T-helper 17 cell (primary cell): ENCODE results near the gene RAB27A. TPM values are rescaled to one million over a fixed set of nuclear protein-coding genes. Genes with fewer than 3 reads are reported as not detected.
A peak's percentile ranks its signal among the peaks of the same experiment; 100 is the strongest.
"Not testable (repeated sequence)": the region's sequence is repeated elsewhere in the genome, so short reads cannot be mapped to it uniquely, and the experiment has no call there.

ENCODE experiments used
- ATAC-seq: fragments of 150-1000 bp; cut with Tn5 transposase; 2 replicates; pipeline ENCODE4 v1.10.0; 2021; ENCODE audit warnings: mild to moderate bottlenecking, moderate library complexity
- DNase-seq, 3 donors: peaks; one replicate each; pipeline versions ENCODE4 v3.0.0 to v3.0.0-alpha.2; 2020 to 2021
- H3K9me3 ChIP-seq: one replicate; pipeline ENCODE4 v1.7.0; 2013; ENCODE audit warnings: low read length, mild to moderate bottlenecking; ENCODE audit not compliant: control insufficient read depth, poor library complexity, severe bottlenecking
- H3K27ac Mint-ChIP-seq: one replicate; pipeline ENCODE4 v1.8.0; 2022; ENCODE audit warnings: mild to moderate bottlenecking, moderate library complexity, mixed read lengths
- H3K27me3 Mint-ChIP-seq: one replicate; pipeline ENCODE4 v1.8.0; 2022; ENCODE audit warnings: mixed read lengths
- H3K36me3 Mint-ChIP-seq: one replicate; pipeline ENCODE4 v1.8.0; 2022; ENCODE audit warnings: low read depth, mixed read lengths
- H3K4me1 Mint-ChIP-seq: one replicate; pipeline ENCODE4 v1.8.0; 2022; ENCODE audit warnings: mild to moderate bottlenecking, mixed read lengths
- H3K4me3 Mint-ChIP-seq: one replicate; pipeline ENCODE4 v1.8.0; 2022; ENCODE audit warnings: mild to moderate bottlenecking, moderate library complexity, mixed read lengths
- total RNA-seq, 4 donors: library from RNA in 2 of 4; stranded (reverse) in 2 of 4; gene quantifications; one replicate each; pipeline ENCODE4 v1.2.3 and lab custom pipeline; 2022 to 2026

The RAB27A gene
- 10 to 100 TPM; 27.1 to 31.4 TPM for total RNA-seq
- total RNA-seq (lab: John Stamatoyannopoulos, UW), result 20.4 to 37.1 reads per million in 2 donors

DNA sequence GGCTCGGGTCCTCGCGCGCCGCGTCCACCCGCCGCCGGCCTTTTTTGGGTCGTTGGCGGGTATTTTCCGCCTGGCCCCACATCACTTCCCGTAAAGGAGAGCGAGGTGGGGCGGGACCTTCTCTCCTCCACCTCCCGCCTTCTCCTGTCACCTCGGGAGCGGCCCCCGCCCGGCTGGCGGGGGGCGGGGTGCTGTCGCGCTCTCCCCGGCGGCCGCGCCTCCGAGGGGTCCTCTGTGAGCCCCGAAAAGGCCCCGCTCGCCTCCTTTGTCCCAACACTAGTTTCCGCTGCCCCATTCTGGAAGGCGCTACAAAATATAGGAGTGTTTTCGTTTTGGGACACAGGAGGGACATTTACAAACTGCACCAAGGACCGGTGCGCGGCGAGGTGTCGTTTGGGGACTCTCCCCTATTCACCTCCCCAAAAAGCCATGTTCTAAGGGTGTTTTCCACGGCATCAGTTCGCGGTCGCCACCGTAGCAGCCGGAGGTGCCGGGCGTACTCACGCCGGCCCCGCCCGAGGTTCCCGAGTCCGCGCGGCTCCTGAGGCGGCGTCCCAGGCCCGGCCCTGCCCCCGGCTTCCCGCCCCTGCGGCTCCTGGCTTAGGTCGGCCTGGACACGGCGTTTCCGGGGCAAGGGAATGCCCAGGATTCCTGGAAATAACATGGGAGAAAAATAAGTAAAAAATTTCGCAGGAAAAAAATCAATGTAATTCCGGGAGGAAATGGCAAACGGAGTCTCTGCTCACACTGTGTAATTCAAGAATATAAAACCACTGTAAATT lies at the start of gene RAB27A:
TSS of gene RAB27A (minus strand) at position 68 of the 782 bp plus-strand sequence. CDS start 54,879 bp downstream, outside the sequence.
- DNase-seq (peak; percentile 63 to 68 (median 66)), ATAC-seq (peak; percentile 87)
- H3K9me3 ChIP-seq, result no peaks in the 10 kb centered on the region
- peaks cover 5% of the 10 kb centered on the region for H3K36me3 Mint-ChIP-seq
- H3K4me3 Mint-ChIP-seq, result peak within 1 kb of the TSS; percentile 96
- H3K4me1 Mint-ChIP-seq, result peaks cover 37% of the 10 kb centered on the region
- H3K27me3 Mint-ChIP-seq, result no peaks in the 10 kb centered on the region
- peak within 1 kb of the TSS; percentile 96 for H3K27ac Mint-ChIP-seq

DNA sequence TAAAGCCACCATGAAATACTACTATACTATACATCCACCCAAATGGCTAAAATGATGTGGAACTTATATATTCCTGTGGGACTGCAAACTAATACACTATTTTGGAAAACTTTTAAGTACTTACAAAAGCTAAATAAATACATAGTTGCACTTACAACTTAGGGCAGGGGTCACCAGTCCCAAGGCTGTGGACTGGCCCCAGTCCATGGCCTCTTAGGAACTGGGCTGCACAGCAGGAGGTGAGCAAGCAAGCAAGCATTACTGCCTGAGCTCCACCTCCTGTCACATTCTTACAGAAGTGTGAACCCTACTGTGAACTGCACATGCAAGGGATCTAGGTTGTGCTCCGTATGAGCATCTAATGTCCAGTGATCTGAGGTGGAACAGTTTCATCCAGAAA lies 47.5 kb upstream of the RAB27A start:
- peaks cover 2% of the 10 kb centered on the region for H3K36me3 Mint-ChIP-seq
- H3K27me3 Mint-ChIP-seq, result no peaks in the 10 kb centered on the region
- no peak for DNase-seq
- no peaks in the 10 kb centered on the region for H3K9me3 ChIP-seq
- H3K27ac Mint-ChIP-seq, result no peak overlapping the region
- no peak for ATAC-seq
- no peaks in the 10 kb centered on the region for H3K4me1 Mint-ChIP-seq
- H3K4me3 Mint-ChIP-seq, result no peak overlapping the region

DNA sequence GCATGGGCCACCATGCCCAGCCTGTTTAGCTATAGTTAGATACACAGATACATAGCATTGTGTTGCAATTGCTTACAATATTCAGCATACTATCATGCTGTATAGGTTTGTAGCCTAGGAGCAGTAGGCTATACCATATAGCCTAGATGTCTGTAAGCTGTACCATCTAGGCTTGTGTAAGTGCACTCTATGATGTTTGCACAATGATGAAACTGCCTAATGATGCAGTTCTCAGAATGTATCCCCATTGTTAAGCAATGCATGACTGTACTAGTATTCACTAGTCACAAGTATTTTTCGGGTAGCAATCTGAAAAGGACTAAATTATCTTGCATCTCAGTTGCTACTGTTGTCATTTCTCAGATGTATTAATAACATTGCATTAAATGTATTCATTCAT lies 45.4 kb upstream of the RAB27A start:
- DNase-seq (no peak), ATAC-seq (no peak)
- no peaks in the 10 kb centered on the region for H3K9me3 ChIP-seq
- Mint-ChIP-seq H3K36me3 (peaks cover 2% of the 10 kb centered on the region), H3K4me1 (peaks cover 2% of the 10 kb centered on the region), H3K27ac (peak overlapping the region; percentile 53), H3K4me3 (no peak overlapping the region), H3K27me3 (no peaks in the 10 kb centered on the region)

DNA sequence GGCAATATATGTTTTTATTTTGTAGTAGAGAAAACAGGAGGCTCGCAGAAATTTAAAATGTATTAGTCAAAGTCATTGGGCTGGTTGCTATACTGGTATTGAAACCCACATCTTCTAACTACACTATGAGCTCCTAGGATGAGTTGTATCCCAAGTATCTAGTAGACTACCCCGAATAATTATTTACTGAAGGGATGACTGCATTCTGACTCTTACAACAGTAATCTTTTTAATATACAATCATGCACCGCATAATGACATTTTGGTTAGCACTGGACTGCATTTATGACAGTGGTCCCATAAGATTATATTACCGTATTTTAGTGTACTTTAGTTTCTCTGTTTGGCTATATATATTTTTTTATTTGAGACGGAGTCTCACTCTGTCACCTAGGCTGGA lies 44.8 kb upstream of the RAB27A start:
- H3K4me1 Mint-ChIP-seq, result peaks cover 2% of the 10 kb centered on the region

DNA sequence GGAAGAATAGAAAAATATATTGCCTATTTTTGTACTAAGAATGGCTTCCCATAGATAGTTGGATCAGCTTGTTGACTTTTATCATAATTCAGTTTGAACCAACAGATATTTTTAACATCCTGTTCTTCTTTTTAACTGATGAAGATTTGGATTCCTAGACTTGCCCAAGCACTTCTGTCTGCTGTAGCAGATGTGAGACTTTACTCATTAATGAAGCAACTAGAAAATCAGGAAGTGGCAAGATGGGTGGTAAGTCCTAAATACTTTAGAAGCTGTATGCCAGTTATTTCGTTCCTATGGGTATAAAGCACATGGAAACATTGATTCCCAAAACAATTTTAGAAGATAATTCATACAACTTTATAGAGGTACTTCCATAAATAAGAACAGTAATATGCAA lies 37.8 kb upstream of the RAB27A start:
- ATAC-seq, result no peak
- Mint-ChIP-seq H3K4me1 (peaks cover 10% of the 10 kb centered on the region), H3K36me3 (no peaks in the 10 kb centered on the region), H3K4me3 (no peak overlapping the region), H3K27ac (no peak overlapping the region), H3K27me3 (no peaks in the 10 kb centered on the region)
- no peaks in the 10 kb centered on the region for H3K9me3 ChIP-seq
- no peak for DNase-seq

More for the DNA sequence above, 44.8 kb upstream of the RAB27A start:
- H3K36me3 Mint-ChIP-seq, result peaks cover 2% of the 10 kb centered on the region
- DNase-seq (no peak), ATAC-seq (no peak)
- H3K4me3 Mint-ChIP-seq, result no peak overlapping the region
- no peaks in the 10 kb centered on the region for H3K27me3 Mint-ChIP-seq
- no peak overlapping the region for H3K27ac Mint-ChIP-seq
- no peaks in the 10 kb centered on the region for H3K9me3 ChIP-seq

DNA sequence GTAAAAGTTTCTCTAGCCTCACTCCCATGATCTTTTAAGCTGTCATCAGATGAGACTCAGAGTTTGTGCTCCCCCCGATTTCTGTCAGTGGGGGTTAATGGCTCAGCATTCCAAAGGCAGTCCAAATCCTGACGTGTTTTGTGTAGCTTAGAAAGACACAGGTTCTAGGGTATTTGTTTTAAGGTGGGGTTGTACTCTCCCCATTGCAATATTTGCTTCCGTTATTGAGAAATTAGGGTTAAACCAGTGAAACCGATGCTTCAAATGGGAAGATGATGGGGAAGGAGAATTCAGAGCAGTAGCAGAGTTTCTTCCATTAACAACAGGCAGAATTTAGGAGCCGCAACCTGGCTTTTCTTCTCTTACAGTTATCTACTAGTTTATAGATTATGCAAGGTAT lies 32.9 kb upstream of the RAB27A start:
- peaks cover 25% of the 10 kb centered on the region for H3K4me1 Mint-ChIP-seq
- no peak overlapping the region for H3K27ac Mint-ChIP-seq
- ATAC-seq (no peak), DNase-seq (no peak)
- no peaks in the 10 kb centered on the region for H3K27me3 Mint-ChIP-seq
- H3K36me3 Mint-ChIP-seq, result peaks cover 4% of the 10 kb centered on the region
- no peak overlapping the region for H3K4me3 Mint-ChIP-seq
- no peaks in the 10 kb centered on the region for H3K9me3 ChIP-seq

DNA sequence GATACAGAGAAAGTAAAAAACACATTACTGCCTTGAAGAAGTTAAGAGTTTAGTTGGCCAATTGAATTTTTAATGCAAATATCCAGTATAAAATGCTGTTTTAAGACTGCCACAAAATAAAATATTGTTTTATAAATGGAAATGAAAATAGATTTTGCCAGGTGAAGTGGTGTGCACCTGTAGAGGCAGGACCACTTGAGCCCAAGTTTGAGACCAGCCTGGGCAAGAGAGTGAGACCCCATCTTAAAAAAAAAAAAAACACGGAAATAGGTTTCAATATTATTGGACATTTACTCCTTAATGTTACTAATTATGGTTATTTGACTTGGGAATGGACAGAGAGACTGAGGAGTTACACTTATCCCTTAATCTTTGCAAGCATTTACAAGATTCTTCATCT lies 31.4 kb upstream of the RAB27A start:
- Mint-ChIP-seq H3K27me3 (no peaks in the 10 kb centered on the region), H3K27ac (no peak overlapping the region), H3K36me3 (peaks cover 10% of the 10 kb centered on the region), H3K4me3 (no peak overlapping the region), H3K4me1 (peaks cover 35% of the 10 kb centered on the region)
- DNase-seq (no peak), ATAC-seq (no peak)
- H3K9me3 ChIP-seq, result no peaks in the 10 kb centered on the region

DNA sequence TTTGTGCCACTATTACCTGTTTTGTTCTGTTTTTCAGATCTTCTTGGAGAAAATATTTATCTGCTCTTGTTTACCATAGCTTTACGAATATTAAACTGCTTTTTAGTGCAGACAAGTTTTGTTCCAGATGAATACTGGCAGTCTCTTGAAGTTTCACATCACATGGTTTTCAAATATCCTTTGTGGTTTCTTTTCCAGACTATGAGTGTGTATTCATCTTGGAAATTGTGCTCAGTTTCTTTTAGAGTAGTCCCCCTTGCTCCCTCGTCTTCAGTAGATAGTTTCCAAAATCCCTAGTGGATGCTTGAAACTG lies 30.6 kb upstream of the RAB27A start:
- no peak for DNase-seq
- Mint-ChIP-seq H3K36me3 (peaks cover 10% of the 10 kb centered on the region), H3K4me1 (peaks cover 39% of the 10 kb centered on the region), H3K27ac (peak overlapping the region; percentile 99), H3K27me3 (no peaks in the 10 kb centered on the region), H3K4me3 (peak overlapping the region; percentile 64)
- ATAC-seq, result no peak
- no peaks in the 10 kb centered on the region for H3K9me3 ChIP-seq

DNA sequence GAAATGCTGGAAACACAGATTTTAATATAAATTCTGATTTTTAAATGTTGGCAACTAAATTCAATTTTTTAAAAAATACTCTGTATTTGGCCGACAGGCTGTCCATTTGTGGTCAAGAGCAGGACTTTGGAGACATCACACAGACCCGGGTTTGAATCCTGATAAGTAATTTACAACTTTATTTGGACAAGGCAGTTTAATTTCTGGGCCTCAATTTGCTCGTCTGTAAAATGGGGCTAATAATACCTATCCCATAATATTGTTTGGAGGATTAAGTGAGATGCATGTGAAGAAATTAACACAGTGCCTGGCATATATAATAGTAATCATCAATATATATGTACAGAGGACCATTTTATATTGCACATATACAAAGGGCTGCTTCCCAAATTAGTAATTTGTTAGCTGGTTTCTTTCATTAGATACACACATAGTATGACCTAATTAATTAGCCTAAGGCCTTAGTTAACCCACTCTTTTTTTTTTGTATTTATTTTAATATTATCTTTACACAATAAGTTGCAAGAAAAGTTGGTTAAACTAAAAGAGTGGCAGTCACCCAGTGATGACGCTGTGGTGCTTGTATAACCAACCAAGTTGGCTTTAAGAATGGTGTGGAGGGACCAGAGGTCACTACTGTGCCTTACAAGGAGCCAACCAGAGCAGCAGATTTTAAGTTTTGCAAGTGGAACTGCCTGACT lies 30.1 kb upstream of the RAB27A start:
- DNase-seq, result no peak
- ATAC-seq, result no peak
- H3K4me3 Mint-ChIP-seq, result peak overlapping the region; percentile 97
- peaks cover 44% of the 10 kb centered on the region for H3K4me1 Mint-ChIP-seq
- H3K27ac Mint-ChIP-seq, result peak overlapping the region; percentile 99
- H3K9me3 ChIP-seq, result no peaks in the 10 kb centered on the region
- peaks cover 10% of the 10 kb centered on the region for H3K36me3 Mint-ChIP-seq
- no peaks in the 10 kb centered on the region for H3K27me3 Mint-ChIP-seq

DNA sequence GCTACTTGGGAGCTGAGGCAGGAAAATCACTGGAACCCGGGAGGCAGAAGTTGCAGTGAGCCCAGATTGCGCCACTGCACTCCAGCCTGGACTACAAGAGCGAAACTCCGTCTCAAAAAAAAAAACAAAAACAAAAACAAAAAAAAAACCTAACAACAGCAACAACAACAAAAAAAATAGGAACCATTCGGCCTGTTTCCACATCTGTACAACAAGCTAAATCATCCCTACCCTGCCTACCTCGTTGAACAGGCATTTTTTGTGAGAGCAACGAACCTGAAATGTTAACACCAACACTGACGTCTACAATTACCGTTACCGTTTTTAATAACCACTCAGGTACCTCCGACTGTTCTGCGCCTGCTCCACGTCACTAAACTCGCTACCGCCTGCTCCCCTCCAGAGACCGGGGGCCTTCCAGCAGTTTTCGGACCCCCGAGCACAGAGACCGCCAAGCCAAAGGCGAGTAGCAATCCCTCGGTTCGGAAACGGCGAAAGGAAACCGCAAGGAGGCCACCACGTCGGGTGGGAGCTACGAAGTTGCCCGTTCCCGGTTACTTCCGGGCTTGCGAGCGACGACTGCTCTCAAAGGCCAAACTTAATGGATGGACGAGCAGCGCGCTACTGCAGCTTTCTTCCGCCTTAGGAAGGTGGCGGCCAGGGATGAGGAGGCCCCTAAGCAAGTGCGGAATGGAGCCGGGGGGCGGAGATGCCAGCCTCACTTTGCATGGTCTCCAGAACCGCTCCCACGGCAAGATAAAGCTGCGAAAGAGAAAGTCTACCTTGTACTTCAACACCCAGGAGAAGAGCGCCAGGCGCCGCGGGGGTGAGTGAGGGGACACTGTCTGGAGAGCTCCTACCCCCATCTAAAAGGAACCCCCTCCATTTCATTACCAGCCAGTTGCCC lies 29.2 kb upstream of the RAB27A start, which contains the start of the genes PIGB and PIGBOS1:
TSS of gene PIGB (plus strand) at position 635 of the 907 bp plus-strand sequence. CDS start at position 664, 29 bp downstream.
TSS of gene PIGBOS1 (minus strand) at position 536 of the 907 bp plus-strand sequence. CDS start 1,331 bp downstream, outside the sequence.
- peak within 1 kb of the TSS; percentile 97 for H3K4me3 Mint-ChIP-seq
- peaks cover 50% of the 10 kb centered on the region for H3K4me1 Mint-ChIP-seq
- peak within 1 kb of the TSS; percentile 99 for H3K27ac Mint-ChIP-seq
- no peaks in the 10 kb centered on the region for H3K27me3 Mint-ChIP-seq
- DNase-seq, result peak; percentile 58 to 62 (median 61)
- H3K36me3 Mint-ChIP-seq, result peaks cover 10% of the 10 kb centered on the region
- H3K9me3 ChIP-seq, result no peaks in the 10 kb centered on the region
- ATAC-seq, result peak; percentile 92

DNA sequence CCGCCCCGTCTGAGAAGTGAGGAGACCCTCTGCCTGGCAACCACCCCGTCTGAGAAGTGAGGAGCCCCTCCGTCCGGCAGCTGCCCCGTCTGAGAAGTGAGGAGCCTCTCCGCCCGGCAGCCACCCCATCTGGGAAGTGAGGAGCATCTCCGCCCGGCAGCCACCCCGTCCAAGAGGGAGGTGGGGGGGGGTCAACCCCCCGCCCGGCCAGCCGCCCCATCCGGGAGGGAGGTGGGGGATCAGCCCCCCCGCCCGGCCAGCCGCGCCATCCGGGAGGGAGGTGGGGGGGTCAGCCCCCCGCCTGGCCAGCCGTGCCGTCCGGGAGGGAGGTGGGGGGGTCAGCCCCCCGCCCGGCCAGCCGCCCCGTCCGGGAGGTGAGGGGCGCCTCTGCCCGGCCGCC lies 13.2 kb upstream of the RAB27A start:
- H3K4me3 Mint-ChIP-seq, H3K27ac Mint-ChIP-seq, ATAC-seq, H3K36me3 Mint-ChIP-seq, DNase-seq, H3K4me1 Mint-ChIP-seq, H3K9me3 ChIP-seq, H3K27me3 Mint-ChIP-seq: not testable (repeated sequence)

DNA sequence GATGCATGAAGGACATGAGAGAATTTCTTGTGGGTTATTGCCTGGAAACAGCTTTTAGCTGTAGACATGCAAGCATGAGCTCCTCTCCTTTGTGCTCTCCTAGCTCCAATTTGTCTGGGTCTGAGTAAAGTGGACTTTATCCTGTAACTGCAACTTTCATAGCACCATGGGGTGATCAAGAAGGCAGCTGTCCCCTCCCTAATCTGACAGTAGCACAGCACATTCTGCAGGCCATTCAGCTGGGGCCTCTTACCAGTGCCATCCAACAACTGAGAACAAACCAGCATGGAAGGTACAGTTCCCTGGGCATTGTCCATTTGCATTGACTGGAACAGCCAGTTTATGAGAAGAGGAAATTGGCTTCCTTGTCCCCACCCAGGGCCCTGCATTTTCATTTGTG lies 7.7 kb upstream of the RAB27A start:
- no peak overlapping the region for H3K4me3 Mint-ChIP-seq

More for the DNA sequence above, 7.7 kb upstream of the RAB27A start:
- no peaks in the 10 kb centered on the region for H3K4me1 Mint-ChIP-seq
- DNase-seq, result no peak
- no peak for ATAC-seq
- no peaks in the 10 kb centered on the region for H3K27me3 Mint-ChIP-seq
- H3K27ac Mint-ChIP-seq, result no peak overlapping the region
- peaks cover 2% of the 10 kb centered on the region for H3K36me3 Mint-ChIP-seq
- H3K9me3 ChIP-seq, result no peaks in the 10 kb centered on the region
